COR-L47 (cell line): ENCODE results near the gene KRT24.
"Not testable (repeated sequence)": the region's sequence is repeated elsewhere in the genome, so short reads cannot be mapped to it uniquely, and the experiment has no call there.

Experiments used
- DNase-seq: peaks from one replicate; lab custom pipeline; 2025; lab: John Stamatoyannopoulos, UW

KRT24 gene

DNA sequence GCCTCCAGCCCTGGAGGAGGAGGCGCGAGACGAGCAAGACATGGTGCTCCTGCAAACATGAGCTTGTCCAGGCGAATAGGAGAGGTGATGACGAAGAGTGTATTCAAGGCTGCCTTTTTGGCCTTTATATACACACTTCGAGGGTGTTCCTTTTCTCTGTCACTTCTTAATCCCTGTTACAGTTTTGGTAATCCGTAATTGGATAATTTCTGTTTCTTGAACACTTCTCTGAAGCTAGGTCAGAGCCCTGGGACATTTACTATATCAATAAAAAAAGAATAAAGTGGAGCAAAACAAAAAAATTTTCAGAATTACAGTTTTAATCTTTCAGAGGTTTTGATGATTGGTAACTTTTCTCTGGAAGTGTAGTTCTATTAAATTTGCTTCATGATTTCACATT lies at the start of gene KRT24:
Gene KRT24 (minus strand): TSS at position 101 of the 400 bp plus-strand sequence. CDS start 59 bp downstream, at position 42.
- DNase-seq, result no peak

DNA sequence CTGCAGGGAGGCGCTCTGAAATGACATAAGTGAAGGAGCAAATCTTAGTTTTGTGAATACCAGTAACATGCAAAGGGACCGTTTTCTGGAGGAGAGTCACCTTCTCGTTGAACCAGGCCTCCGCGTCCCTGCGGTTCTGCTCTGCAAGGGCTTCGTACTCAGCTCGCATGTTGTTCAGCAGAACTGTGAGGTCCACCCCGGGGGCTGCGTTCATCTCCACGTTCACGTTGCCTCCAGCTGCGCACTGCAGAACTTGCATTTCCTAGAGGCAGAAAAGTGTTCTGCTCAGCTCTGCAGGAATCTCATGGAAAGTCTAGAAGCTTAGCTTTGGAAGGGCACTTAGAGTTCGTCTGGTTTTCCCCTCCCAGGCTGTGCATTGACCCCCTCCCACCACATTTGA lies 47.5 kb upstream of the KRT24 start:
- no peak for DNase-seq

DNA sequence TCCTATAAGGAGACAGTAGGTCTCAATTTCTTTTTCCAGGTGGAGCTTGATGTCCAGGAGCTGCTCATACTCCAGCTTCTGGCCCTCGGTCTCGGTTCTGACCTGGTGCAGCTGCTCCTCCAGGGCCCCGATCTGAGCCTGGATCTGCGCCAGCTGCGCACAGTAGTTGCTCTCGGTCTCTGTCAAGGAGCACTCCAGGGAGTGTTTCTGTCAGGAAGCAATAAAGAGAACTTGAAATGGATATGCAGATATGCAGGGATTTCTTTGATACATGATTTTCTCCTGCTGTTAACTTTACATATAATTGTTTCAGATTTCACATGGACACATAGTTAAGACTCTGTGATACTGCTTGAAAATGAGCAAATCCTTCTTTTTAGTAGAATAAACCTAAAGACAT lies 46.8 kb upstream of the KRT24 start:
- no peak for DNase-seq

DNA sequence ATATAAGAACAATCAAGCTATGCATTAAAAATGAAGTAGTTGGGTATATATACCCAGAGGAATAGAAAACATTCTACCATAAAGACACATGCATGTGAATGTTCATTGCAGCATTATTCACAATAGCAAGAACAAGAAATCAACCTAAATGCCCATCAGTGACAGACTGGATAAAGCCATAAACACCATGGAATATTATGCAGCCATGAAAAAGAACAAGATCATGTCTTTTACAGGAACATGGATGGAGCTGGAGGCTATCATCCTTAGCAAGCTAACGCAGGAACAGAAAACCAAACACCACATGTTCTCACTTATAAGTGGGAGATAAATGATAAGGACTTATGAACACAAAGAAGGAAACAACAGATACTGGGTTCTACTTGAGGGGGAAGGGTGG lies 45.1 kb upstream of the KRT24 start:
- DNase-seq, result not testable (repeated sequence)

DNA sequence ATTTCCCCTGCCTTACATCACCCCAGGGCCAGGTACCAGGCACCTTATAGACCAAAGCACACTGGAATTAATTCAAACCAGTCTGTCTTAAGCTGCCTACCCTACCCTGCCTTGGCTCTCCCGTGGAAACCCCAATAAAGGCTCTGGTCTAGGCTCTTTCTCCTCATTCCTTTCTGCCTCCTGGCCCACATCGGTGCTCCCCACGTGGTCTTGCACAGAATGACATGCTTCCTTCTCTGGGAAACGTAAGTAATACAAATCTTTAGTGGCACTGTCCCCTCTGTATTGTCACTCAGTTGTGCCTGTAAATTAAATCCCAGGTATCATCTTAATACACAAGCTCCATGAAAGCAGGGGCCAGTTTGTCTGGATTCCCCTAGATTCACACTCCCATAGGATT lies 35.0 kb upstream of the KRT24 start:
- no peak for DNase-seq

DNA sequence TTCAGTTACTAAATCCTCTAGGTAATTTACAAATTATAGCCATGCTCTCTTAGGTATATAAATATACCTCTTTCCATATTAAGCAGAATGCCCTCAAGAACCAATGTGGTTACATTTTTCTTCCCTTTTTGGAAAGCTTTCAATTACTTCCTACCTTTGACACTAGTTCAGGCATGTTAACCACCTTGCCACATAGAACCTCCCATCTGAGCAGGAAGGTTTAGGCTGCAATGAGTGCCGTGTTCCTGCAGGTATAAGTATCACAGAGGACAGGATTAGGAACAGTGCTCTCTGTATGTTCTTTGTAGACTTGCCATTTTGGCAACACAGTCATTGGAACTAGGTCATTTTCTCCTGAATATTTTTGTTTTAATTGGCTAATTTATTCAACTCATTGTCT lies 31.5 kb upstream of the KRT24 start:
- DNase-seq, result no peak

DNA sequence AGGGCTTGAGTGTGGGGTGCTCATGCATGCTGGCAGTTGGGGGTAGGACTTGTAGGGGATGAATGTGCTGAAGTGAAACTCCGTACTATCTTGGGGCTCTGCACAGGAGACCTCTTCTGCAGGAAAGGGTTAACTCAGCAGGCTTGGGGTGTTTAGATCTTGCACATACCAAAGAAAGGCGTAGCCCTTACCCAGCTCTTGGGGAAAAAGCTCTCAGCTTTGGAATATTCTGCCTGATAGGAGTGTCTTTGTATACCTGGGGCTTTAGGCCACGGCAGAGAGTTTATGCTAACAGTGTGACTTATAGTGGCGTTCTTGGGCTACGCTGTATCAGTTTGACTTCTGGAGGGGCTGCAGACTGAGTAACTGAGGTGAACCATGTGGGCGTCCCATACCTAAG lies 30.5 kb upstream of the KRT24 start:
- DNase-seq, result no peak

DNA sequence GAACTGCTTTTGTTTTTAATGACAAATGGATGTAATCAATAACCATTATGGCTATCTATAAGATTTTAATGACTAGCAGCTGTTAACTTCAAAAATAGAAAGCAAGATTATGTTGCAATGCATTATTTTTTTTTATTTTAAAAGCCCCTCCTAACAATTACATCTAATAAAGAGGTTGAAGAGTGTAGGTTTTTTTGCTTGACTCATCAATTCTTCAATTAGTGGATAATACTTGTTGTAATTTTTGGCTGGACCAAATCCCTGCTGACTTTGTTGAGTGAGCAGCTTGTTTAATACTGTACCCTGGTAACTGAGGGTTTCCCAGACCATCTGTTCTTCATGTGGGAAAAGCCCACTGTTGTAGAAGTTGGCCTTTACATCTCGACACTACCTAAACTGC lies 27.4 kb upstream of the KRT24 start:
- DNase-seq, result no peak

DNA sequence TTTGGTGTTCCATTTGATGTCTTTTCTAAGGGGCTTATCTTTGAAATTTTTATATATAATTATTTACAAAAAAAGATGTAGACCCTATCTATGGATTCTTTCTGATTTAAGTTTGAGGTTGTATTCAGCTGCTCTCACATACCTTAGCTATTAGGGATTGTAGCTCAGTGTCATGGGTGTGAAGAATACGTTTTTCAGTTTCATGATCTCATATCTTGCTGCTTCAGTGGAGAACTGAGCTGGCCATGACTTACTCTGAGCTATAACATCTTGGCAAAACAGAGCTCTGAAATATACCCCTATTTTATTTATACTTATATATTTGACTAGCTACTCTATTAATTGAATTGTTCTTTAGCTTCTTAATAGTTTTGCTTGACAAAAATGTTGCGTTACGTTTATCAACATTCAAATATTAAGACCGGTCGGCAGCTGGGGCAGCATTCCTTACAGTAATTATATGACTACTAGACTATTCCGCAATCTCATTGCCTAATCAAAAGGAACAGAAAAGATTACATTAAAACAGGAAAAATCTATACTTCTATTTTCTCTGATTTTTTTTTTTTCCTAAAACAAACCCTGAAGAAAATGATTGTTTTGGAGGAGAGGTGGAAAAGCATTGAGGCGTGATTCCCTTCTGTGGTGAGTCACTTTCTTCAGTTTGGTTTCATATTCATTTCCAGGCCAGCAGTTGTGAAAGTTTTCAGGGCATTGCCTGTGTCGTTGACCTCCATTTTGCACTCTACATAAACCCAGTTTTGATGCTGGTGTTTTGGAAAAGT lies 24.1 kb upstream of the KRT24 start:
- DNase-seq, result no peak

DNA sequence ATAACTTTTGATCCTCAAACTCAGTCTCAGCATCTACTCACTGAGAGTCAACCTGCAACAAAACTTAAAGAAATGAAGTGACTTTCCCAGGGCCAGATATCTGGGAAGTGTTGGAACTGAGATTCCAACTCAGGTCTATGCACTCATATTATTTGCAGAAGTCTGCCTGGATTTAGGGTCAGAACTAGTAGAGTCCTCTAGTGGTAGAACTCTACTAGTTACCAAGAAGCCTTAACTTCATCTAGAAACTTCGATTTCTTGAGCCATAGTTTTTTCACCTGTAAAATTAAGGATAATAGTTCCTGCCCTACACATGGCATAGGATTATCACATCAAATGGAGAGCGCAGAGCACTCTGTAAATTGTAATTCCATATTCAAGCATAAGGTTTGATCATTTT lies 23.4 kb upstream of the KRT24 start:
- DNase-seq, result peak; percentile 12

DNA sequence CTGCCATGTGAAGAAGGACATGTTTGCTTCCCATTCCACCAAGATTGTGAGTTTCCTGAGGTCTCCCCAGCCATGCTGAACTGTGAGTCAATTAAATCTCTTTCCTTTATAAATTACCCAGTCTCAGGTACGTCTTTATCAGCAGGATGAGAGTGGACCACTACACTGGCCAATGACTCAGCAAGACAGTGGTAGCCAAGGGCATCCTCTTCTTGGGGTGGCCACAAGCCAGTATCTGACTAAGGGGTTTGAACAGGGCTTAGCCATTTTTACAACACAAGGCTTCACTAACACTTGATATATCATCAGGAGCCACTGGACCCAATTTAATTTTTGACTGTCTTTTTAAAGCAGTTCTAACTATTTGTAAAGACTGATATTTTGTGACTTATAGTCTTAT lies 21.1 kb upstream of the KRT24 start:
- no peak for DNase-seq

DNA sequence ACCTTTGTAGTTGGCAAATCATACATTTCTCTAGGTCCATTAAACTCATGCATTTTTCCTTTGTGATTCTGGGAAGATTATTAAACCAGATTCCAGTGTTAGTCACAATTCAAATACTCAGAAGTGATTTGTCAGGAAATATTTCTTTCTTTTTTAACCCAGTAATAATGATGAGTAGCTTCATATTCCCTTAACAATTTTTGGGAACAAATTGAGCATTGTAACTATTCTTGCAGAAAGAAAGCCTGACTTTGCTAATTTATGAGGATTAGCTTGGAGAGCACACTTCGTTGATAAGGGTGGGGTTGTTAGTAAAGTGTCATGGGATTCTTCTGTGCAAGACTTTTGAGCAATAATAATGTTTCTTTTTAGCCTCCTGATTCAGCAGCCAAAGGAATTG lies 18.7 kb upstream of the KRT24 start:
- no peak for DNase-seq

DNA sequence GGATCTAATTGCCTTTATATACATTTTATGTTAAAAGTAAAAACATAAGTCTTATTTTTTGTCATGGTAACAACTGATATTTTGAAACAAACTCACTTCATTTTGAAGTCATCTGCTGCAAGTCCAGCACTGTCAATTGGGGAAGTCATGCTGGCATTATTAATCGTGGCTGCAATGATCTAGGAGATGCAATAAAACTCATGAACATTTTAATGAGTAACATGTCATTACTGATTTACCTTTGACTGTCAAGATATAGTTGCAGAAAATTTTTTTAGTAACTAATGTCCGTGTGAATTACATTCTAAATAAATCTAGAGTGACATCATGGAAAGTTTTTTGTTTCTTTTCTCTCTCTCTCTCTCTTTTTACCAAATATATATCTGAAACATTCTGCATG lies 17.3 kb upstream of the KRT24 start:
- no peak for DNase-seq

DNA sequence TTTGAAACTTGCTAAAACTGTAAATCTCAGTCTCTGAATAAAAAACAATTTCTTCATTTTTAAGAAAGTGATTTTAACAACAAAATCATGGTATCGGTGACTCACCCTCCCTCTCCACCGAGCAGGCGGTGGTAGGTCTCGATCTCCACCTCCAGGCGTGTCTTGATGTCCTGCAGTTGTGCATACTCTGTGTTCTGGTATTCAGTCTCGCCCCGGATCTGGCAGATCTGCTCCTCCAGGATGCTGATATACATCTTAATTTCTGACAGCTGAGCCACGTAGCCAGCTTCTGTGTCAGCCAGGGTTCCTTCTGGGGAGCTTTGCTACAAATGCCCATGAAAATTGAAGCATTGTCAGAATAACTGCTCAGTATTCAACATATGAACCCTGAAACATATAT lies 15.4 kb upstream of the KRT24 start:
- DNase-seq, result no peak

DNA sequence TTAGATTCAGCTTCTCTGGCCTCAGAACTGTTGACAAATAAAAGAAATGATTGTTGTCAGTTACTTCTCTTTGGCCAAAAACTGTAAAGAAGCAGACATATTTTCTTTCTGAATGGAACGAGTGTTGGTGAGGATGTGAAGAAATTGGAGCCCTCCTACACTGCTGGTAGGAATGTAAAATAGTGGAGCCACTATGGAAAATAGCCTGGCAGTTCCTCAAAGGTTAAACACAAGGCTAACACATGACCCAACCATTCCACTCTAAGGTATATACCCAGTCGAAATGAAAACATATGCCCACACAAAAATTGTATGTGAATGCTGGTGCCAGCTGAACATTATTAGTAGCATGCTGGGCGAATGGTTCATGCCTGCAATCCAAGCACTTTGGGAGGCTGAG lies 14.2 kb upstream of the KRT24 start:
- DNase-seq, result no peak

DNA sequence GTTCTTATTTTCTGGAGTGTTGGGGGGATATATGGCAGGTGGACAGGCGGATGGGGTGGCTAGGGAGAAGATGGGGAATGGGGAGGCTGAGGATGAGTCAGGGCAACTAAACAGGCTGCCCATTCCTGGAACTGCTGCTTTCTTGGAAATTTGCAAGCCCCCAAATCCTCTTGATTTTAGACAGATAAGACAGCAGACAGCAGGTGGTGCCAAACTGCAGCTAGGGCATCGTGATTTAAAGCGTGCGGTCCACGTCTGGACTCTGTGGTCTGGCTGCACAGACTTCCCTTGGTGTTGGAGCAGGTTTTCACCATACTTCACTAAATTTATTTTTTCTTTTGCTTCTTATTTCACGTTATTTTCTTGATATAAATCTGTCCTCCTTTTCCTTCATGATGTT lies 10.9 kb upstream of the KRT24 start:
- DNase-seq, result no peak

DNA sequence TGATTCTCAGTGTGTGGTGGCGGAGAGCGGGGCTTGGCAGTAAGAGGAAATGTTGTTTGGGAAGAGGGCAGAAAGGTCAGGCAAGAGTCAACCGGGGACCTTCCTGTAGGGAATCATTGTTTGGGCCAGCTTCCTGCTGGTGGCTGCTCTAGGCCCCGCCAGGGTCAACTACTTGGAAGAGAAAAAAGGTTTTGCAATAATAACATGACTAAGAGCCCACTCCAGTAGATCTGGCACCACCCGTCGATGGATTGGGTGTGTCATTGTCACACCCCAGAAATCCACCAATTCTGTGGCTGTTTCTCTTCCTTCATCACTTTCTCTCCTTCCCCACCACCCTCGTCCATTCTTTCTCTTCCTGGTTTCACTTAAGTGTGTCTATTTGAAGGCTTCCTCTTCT lies 4.2 kb upstream of the KRT24 start:
- DNase-seq, result no peak

DNA sequence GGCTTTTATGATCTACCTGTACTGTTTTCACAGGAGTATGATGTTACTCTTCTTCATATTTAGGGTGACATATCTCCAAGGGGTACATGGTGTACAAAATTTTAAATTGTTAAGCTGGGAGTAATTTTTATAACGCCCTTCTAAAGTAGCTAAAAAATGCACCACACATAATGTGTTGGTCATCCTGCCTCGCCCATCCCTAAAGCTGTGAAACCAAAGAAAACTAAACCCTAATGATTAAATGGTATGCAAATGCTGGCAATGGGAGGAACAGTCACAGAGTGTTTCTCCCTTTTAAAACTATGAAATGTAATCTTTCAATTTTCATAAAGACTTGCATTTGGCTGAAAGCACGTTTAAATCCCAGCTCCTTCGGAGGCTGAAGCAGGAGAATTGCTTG lies 2.0 kb upstream of the KRT24 start:
- DNase-seq, result no peak

DNA sequence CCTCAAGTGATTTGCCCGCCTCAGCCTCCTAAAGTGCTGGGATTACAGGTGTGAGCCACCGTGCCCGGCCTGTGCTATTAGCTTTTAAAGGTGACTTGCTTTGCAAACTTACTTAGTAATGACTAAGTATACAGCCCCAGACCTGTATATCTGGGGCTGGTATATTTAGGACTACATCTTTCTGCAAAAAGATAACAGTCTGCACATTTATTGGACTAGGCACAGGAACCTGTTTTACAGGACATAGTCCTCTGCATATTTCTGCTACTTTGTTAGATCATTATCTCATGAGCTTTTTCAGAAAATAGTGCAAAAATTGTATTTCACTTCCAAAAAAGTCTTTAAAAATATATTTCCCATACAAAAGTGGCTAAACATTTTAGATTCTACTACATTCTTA lies 1.3 kb downstream of the KRT24 start:
- no peak for DNase-seq

DNA sequence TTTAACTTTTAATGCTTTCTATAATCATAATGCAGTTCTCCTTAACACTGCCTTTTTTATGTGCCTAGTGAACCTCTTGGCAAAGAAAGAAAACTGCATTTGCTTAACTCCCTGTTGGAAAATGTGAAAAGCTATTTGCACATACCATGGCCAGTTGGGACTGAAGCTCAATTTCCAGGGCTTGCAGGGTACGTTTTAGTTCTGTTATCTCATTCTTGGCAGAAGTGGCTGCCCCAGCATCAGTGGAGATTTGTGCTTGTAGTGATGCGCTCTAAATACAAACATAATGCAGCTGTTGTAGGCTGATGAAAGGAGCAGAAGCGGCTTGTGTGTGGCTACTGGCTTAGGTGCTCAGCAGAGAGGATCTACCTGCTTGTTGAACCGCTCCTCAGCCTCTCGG lies 3.7 kb downstream of the KRT24 start:
- no peak for DNase-seq

DNA sequence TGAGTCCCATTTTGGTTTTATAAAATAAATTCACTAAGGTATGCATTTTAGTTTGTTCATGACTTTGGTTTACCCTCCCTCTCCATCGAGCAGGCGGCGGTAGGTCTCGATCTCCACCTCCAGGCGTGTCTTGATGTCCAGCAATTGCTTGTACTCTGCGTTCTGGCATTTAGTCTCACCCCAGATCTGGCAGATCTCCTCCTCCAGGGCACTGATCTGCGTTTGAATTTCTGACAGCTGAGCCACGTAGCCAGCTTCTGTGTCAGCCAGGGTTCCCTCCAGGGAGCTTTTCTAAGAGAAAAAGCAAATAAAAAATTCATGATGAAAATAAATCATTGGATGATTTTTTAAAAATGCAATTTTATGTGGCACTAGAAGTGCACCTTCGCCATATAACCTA lies 4.2 kb downstream of the KRT24 start:
- DNase-seq, result no peak

DNA sequence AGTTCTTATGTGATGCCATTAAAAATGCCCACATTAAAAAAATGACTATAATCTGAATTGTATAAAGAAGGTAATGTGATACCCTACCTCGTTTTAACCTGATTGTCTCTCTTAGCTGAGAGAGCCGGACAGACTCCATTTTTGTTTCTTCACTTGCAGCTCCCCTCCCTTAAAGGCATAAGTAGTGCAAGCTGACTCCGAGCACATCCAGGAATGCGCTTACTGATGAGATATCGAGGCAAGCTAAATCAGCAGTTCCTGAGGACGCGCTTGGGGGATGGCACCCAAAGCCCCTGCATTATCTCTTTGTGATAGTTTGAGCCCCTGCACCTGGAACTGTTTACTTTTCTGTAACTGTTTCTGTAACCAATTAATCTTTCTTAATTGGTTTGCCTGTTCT lies 6.3 kb downstream of the KRT24 start:
- peak; percentile 5 for DNase-seq

DNA sequence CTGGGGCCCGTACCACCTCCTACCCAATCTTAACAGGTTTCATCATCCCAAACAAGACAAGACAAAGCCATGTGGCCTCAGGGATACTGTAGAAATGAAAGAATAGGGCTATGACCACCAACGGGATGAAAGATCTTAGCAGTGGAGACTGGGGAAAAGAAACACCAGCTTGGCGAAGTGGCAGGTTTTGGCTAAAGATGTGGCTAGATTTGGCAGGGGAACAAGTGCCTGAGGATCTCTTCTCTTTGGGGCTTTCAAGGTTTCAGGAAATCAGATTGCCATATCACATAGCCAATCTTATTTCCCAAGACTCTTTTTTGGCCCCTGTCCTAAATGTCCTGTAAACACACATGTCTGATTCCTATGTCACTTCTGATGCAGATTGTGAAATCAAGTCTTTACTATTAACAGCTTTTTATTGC lies 6.9 kb downstream of the KRT24 start:
- DNase-seq, result no peak

DNA sequence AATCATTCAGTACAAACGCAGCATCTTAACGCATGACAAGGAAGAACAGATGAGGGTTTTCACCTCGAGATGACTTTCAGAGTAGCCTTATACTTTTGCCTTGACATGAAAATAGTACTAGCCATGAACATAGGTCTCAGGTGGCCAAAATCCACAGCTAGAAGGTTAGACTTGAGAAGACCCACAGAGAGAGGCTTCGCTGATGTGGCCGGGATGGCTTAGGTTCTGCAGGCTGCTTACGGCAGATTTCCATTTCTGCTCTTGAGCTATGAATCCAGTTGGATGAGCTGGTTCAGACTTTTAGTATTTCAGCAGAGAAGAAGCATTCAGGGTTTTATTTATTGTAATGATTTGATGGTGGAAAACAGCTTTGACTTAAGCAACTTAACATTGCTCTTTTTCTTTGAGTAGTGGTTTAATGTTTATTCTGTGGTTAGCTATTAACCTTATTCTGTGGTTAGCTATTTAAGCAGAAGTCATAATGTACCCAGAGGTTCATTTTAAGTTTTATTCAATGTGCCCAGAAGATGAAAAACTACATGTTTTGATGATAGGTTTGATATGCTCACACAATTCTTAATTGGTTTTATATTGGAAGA lies 7.6 kb downstream of the KRT24 start:
- DNase-seq, result no peak
